GM21526 (cell line): ENCODE data around the gene SARS1.

Experiments used
- ATAC-seq: cut with Tn5 transposase; IDR thresholded peaks from one replicate; pipeline ENCODE4 v1.9.1; 2021; ENCODE audit warnings: moderate library complexity; ENCODE audit not compliant: unreplicated experiment, low FRiP score

Gene SARS1

GRCh38 chr1:109259674-109260557 lies 46.2 kb downstream of the SARS1 start:
- ATAC-seq = no peak

GRCh38 chr1:109261006-109261405 lies 47.3 kb downstream of the SARS1 start:
- no peak for ATAC-seq

GRCh38 chr1:109261578-109261977 lies 47.9 kb downstream of the SARS1 start:
- ATAC-seq = no peak

GRCh38 chr1:109262231-109263055 lies 48.7 kb downstream of the SARS1 start:
- ATAC-seq = no peak

GRCh38 chr1:109263234-109263596 lies 49.5 kb downstream of the SARS1 start:
- ATAC-seq = no peak

- ATAC-seq = peak; percentile 59
Observed at GRCh38 chr1:109263597-109264378, 50.1 kb downstream of the SARS1 start.

GRCh38 chr1:109264379-109264755 lies 50.6 kb downstream of the SARS1 start:
- no peak for ATAC-seq

GRCh38 chr1:109265016-109265415 lies 51.3 kb downstream of the SARS1 start:
- ATAC-seq = no peak

GRCh38 chr1:109265741-109266330 lies 52.1 kb downstream of the SARS1 start:
- no peak for ATAC-seq

GRCh38 chr1:109266965-109267364 lies 53.2 kb downstream of the SARS1 start:
- ATAC-seq = no peak

GRCh38 chr1:109267743-109268300 lies 54.1 kb downstream of the SARS1 start:
- no peak for ATAC-seq

GRCh38 chr1:109268431-109269211 lies 54.9 kb downstream of the SARS1 start:
- no peak for ATAC-seq

- no peak for ATAC-seq
Observed at GRCh38 chr1:109269212-109269980, 55.7 kb downstream of the SARS1 start.

GRCh38 chr1:109269981-109270622 lies 56.4 kb downstream of the SARS1 start:
- ATAC-seq = no peak

- ATAC-seq = no peak
Observed at GRCh38 chr1:109270623-109271317, 57.1 kb downstream of the SARS1 start.

- ATAC-seq = no peak
Observed at GRCh38 chr1:109271458-109271857, 57.7 kb downstream of the SARS1 start.

- ATAC-seq = no peak
Observed at GRCh38 chr1:109272021-109272799, 58.5 kb downstream of the SARS1 start.
